Osteoblast (primary cell): ENCODE data around the gene KLK7. TPM values are rescaled to one million over a fixed set of nuclear protein-coding genes. Genes with fewer than 3 reads are reported as not detected.

ENCODE experiments used
- DNase-seq: peaks from one replicate; pipeline ENCODE4 v3.0.0; 2011; ENCODE audit warnings: low spot score, mixed read lengths; ENCODE audit not compliant: insufficient read length; ENCODE audit errors: missing footprints
- H2AFZ ChIP-seq: 2 replicates; pipeline ENCODE4 v1.6.0; 2011; ENCODE audit warnings: mild to moderate bottlenecking, low read length
- H3K27ac ChIP-seq: 2 replicates; pipeline ENCODE4 v1.5.1; 2011; ENCODE audit warnings: mild to moderate bottlenecking, low read depth, low read length, moderate library complexity
- H3K27me3 ChIP-seq: 2 replicates; pipeline ENCODE4 v1.6.0; 2012; ENCODE audit warnings: mild to moderate bottlenecking, control low read depth, inconsistent platforms, low read length, moderate library complexity; ENCODE audit not compliant: insufficient read depth
- H3K36me3 ChIP-seq: 2 replicates; pipeline ENCODE4 v1.5.1; 2011; ENCODE audit warnings: mild to moderate bottlenecking, low read length, control low read depth, moderate library complexity; ENCODE audit not compliant: insufficient read depth
- H3K4me1 ChIP-seq: 2 replicates; pipeline ENCODE4 v1.5.1; 2011; ENCODE audit warnings: mild to moderate bottlenecking, low read length, control low read depth, moderate library complexity; ENCODE audit not compliant: insufficient read depth
- H3K4me2 ChIP-seq: 2 replicates; pipeline ENCODE4 v1.6.0; 2011; ENCODE audit warnings: mild to moderate bottlenecking, low read length; ENCODE audit not compliant: insufficient read depth
- H3K4me3 ChIP-seq: fragments of 200-600 bp; sonication (generic); 3 replicates; pipeline ENCODE4 v1.5.1; 2012; ENCODE audit warnings: mild to moderate bottlenecking, low read length, inconsistent platforms; ENCODE audit not compliant: insufficient read depth
- H3K79me2 ChIP-seq: 2 replicates; pipeline ENCODE4 v1.6.0; 2012; ENCODE audit warnings: mild to moderate bottlenecking, low read length, control low read depth, inconsistent platforms; ENCODE audit not compliant: insufficient read depth
- H3K9me3 ChIP-seq: 2 replicates; pipeline ENCODE4 v1.5.1; 2011; ENCODE audit warnings: low read depth, low read length, control low read depth
- H4K20me1 ChIP-seq: 2 replicates; pipeline ENCODE4 v1.6.0; 2012; ENCODE audit warnings: mild to moderate bottlenecking, low read length, control low read depth; ENCODE audit not compliant: insufficient read depth
- CTCF ChIP-seq: IDR thresholded peaks from 2 replicates; pipeline ENCODE4 v1.5.1; 2011; ENCODE audit warnings: mild to moderate bottlenecking, low read depth, low read length, moderate library complexity; ENCODE audit errors: extremely low read depth
- total RNA-seq: library from RNA; depleted of rRNA; stranded (reverse); fragments of >200 nt; gene quantifications from 2 replicates; pipeline ENCODE4 v1.2.3, GENCODE V29; 2012

The KLK7 gene
- total RNA-seq, 1 donor: not detected

DNA sequence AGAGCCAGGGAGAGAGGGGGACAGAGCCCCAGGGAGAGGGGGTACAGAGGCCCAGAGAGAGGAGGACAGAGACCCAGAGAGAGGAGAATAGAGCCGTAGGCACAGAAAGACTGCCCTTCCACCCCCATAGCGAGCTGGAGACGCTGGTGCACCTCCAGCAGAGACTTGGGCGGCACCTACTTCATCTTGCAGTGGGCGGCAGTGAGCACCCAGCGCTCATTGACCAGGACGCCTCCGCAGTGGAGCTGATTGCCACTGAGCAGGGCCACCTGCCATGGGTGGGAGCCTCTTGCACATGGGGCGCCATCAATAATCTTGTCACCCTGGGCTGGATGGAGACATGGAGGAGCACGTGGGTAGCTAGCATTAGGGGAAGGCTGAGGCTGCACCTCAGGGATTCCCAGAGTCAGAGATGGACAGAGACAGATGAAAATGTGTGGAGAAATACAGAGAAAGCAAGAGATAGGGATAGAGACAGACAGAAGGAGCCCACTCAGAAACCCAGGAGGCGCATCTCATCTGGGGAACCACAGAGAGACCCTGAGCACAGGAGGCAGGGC lies 2.0 kb downstream of the KLK7 start:
- Histone ChIP-seq H3K79me2 (no peaks in the 10 kb centered on the region), H3K9me3 (no peaks in the 10 kb centered on the region), H3K36me3 (no peaks in the 10 kb centered on the region), H3K27me3 (no peaks in the 10 kb centered on the region), H3K4me1 (no peaks in the 10 kb centered on the region), H3K4me2 (no peak overlapping the region), H3K27ac (no peak overlapping the region), H3K4me3 (no peak overlapping the region), H2AFZ (no peak overlapping the region), H4K20me1 (no peaks in the 10 kb centered on the region)
- no peak for TF ChIP-seq CTCF
- DNase-seq: no peak

- no peak overlapping the region for H2AFZ ChIP-seq
- H3K4me2 ChIP-seq: no peak overlapping the region
- H3K4me1 ChIP-seq: no peaks in the 10 kb centered on the region
- no peak overlapping the region for H3K4me3 ChIP-seq
- no peaks in the 10 kb centered on the region for H3K36me3 ChIP-seq
- no peak overlapping the region for H3K27ac ChIP-seq
- no peaks in the 10 kb centered on the region for H3K79me2 ChIP-seq
- no peaks in the 10 kb centered on the region for H3K27me3 ChIP-seq
- H3K9me3 ChIP-seq: no peaks in the 10 kb centered on the region
- TF ChIP-seq CTCF: no peak
- no peaks in the 10 kb centered on the region for H4K20me1 ChIP-seq
- DNase-seq: no peak
These were observed 3.5 kb downstream of the KLK7 start for GRCh38 chr19:50980208-50980607.

DNA sequence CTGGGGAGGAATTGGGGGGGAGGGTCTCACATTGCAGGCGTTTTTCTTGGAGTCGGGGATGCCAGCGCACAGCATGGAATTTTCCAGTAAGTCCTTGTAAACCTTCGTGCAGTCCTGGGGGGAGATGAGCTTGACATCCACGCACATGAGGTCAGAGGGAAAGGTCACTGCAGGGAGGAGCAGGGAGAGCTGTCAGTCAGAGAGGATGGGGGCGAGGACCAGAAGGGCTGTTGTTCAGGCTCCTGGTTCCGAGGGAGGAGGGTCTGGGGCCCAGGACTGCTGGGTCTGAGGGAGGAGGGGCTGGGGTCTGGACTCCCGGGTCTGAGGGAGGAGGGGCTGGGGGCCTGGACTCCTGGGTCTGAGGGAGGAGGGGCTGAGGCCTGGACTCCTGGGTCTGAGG lies 4.0 kb downstream of the KLK7 start:
- Histone ChIP-seq H3K79me2 (no peaks in the 10 kb centered on the region), H3K4me2 (no peak overlapping the region), H3K4me1 (no peaks in the 10 kb centered on the region), H3K4me3 (no peak overlapping the region), H3K36me3 (no peaks in the 10 kb centered on the region), H4K20me1 (no peaks in the 10 kb centered on the region), H3K9me3 (no peaks in the 10 kb centered on the region), H3K27ac (no peak overlapping the region), H3K27me3 (no peaks in the 10 kb centered on the region), H2AFZ (no peak overlapping the region)
- DNase-seq: no peak
- TF ChIP-seq CTCF: no peak

GRCh38 chr19:50978772-50979390 lies 4.8 kb downstream of the KLK7 start:
- no peaks in the 10 kb centered on the region for H3K4me1 ChIP-seq
- no peaks in the 10 kb centered on the region for H3K79me2 ChIP-seq
- H3K9me3 ChIP-seq: no peaks in the 10 kb centered on the region
- no peak overlapping the region for H3K27ac ChIP-seq
- no peak overlapping the region for H2AFZ ChIP-seq
- H4K20me1 ChIP-seq: no peaks in the 10 kb centered on the region
- no peaks in the 10 kb centered on the region for H3K27me3 ChIP-seq
- no peak for TF ChIP-seq CTCF
- no peaks in the 10 kb centered on the region for H3K36me3 ChIP-seq
- H3K4me2 ChIP-seq: no peak overlapping the region
- H3K4me3 ChIP-seq: no peak overlapping the region
- DNase-seq: no peak
